Stimulated activated memory B cell treated with anti-CD40 and anti-IgM and Interleukin-4, amounts not matched to agents 10 μg/mL and 1 μg/mL and 100 μg/mL, for 72 hours (primary cell): Measurements from ENCODE around the gene DENND1B.

Source experiments
- ATAC-seq: fragments of 150-1000 bp; cut with Tn5 transposase; 2 replicates; pipeline ENCODE4 v1.10.0; 2021
- H3K27ac Mint-ChIP-seq: one replicate; pipeline ENCODE4 v1.8.0; 2022; ENCODE audit warnings: mild to moderate bottlenecking, mixed read lengths
- H3K27me3 Mint-ChIP-seq: one replicate; pipeline ENCODE4 v1.8.0; 2022; ENCODE audit warnings: mixed read lengths
- H3K36me3 Mint-ChIP-seq: one replicate; pipeline ENCODE4 v1.8.0; 2022; ENCODE audit warnings: mixed read lengths
- H3K4me1 Mint-ChIP-seq: one replicate; pipeline ENCODE4 v1.8.0; 2022; ENCODE audit warnings: mixed read lengths
- H3K4me3 Mint-ChIP-seq: one replicate; pipeline ENCODE4 v1.8.0; 2022; ENCODE audit warnings: mild to moderate bottlenecking, moderate library complexity, mixed read lengths
- H3K9me3 Mint-ChIP-seq: one replicate; pipeline ENCODE4 v1.8.0; 2022; ENCODE audit warnings: mixed read lengths

Gene DENND1B

DNA sequence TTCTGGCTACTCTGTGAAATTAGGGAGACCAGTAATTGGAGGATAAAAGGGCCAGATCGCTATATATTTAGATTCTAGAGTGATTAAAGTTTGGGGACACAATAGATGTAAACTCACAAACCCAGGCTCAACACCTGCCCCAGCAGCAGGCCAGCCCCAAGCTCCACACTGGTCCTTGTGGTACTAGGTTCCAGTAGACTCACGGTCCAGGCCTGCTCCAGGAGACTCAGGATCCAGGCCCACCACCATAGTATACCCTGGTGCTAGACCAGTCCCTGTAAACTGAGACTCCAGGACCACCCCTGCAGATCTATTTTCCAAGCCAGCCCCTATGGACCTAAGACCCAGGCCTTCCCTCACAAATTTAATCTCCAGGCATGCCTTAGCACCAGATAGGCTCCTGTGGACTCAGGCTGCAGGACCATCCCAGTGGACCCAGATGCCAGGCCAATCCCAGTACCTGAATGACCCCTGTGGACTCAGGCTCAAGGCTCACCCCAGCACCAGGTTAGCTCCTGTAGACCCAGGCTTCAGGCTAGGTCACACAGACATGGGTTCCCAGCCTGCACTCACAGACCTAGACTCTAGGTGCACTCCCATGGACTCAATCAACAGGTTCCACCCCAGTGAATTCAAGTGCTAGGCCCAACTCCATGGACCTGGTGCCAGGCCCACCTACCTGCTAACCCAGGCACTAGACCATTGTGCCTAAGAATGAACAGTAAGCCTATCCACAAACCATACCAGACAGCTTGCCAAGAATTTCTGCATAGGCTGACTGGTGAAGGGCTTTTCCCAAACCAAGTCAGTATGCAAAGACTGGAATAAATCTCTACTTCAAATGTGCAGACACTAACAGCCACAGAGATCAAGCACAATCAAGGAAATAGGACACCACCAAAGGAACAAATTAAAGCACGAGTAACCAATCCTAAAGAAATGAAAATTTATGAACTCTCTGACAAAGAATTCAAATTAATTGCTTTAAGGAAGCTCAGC is 13.8 kb upstream of the DENND1B start:
- Mint-ChIP-seq H3K27ac (no peak overlapping the region), H3K27me3 (no peaks in the 10 kb centered on the region), H3K9me3 (no peaks in the 10 kb centered on the region), H3K4me3 (no peak overlapping the region), H3K4me1 (no peaks in the 10 kb centered on the region), H3K36me3 (no peaks in the 10 kb centered on the region)
- peak; percentile 31 for ATAC-seq

DNA sequence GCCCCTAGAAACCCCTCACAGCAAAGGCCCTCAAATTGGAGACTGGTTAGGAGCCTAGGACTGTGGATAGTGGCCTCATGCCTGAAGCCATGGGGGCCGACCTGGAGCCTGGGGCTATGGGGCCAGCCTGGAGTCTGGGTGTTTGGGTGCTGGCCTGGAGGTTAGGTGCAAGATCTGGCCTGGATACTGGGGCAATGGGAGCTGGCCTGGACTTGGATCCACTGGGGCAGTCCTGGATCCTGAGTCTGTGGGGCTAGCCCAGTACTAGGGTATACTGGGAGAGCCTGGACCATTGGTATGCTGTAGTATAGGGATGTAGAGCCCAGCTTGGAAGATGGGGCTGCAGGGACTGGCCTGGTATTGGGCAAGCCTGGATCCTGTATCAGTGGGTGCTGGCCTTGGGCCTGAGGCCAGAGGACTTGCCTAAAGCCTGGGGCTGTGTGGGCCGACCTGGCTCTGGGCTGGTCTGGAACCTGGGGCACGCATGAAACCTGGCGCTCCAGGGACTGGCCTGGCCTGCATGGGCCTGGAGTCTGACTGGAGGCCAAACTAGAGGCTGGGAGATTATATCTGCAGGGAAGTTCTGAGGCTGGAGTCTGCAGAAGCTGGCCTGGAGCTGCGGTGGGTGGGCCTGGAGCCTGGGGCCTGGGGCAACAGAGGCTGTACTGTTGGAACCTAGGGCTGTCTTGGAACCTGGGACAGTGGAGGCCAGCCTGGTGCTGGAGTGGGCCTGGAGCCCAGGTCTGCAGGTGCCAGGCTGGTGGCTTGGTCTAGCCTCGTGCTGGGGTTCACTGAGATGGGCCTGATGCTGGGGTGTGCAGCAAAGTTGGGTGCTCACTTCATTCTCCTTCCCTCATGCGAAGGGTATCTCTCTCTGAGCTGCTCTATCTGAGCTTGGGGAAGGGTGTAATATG is 12.6 kb upstream of the DENND1B start:
- Mint-ChIP-seq H3K27ac (no peak overlapping the region), H3K4me3 (no peak overlapping the region), H3K9me3 (no peaks in the 10 kb centered on the region), H3K4me1 (peaks cover 4% of the 10 kb centered on the region), H3K27me3 (no peaks in the 10 kb centered on the region), H3K36me3 (no peaks in the 10 kb centered on the region)
- peak; percentile 48 for ATAC-seq

DNA sequence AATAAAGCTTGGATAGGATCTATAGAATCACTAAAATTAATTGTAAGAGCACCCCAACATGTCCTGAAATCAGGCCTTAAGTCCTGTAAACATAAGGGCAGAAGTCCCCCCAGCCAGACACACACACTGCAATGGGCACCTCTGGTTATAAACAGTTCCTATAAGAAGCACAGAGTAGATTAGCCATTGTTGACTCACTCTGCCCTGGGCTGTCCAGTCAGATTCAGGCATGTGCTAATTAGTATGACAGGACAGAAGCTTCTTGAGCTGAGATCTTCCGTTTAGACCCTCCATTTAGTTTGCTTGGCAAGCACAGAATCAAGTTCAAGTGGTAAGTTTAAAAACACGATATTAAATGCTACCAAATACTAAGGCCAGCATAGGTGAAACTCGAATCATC is 11.8 kb upstream of the DENND1B start:
- Mint-ChIP-seq H3K27ac (no peak overlapping the region), H3K27me3 (no peaks in the 10 kb centered on the region), H3K4me3 (no peak overlapping the region), H3K36me3 (no peaks in the 10 kb centered on the region), H3K9me3 (no peaks in the 10 kb centered on the region), H3K4me1 (peaks cover 12% of the 10 kb centered on the region)
- ATAC-seq: no peak

DNA sequence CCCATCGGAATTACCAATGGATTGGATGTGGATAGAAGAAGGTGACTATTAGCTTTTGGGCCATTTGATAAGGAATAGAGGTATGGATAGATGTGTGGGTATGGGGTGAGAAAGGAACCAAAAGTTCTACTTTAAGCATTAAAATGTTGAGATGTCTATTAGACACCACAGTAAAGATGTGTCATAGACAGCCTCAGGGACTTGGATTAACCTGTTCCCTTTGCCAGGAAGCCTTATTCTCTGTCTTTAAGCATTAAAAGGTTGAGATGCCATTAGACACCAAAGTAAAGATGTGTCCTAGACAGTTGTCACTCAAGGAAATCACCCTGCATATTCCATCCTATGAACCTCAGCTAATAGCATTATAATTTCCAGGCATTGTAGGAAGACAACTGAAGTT is 11.0 kb upstream of the DENND1B start:
- no peak overlapping the region for H3K27ac Mint-ChIP-seq
- no peaks in the 10 kb centered on the region for H3K36me3 Mint-ChIP-seq
- no peaks in the 10 kb centered on the region for H3K27me3 Mint-ChIP-seq
- no peak for ATAC-seq
- peaks cover 12% of the 10 kb centered on the region for H3K4me1 Mint-ChIP-seq
- H3K9me3 Mint-ChIP-seq: no peaks in the 10 kb centered on the region
- H3K4me3 Mint-ChIP-seq: no peak overlapping the region

DNA sequence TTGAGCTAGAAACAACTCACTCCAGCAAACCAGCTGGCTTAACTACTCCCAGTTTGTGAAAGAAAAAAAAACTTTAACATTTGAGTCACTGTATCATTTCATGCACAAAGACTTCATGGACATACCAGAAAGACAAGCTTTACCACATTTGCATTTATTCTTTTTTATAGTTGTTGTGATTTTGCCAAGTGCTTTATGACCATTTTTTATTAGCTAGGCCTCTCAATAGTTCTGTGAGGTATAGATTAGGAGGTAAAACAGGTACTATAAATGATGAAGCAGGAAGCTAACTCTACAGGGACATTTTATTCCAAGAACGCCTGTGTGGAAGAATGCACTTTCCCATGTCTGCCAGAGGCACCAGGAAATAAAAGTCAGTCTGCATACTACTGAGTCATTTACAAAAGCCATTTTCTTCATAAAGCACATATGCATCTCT is 8.2 kb upstream of the DENND1B start:
- Mint-ChIP-seq H3K27ac (peak overlapping the region; percentile 73), H3K9me3 (no peaks in the 10 kb centered on the region), H3K27me3 (no peaks in the 10 kb centered on the region), H3K4me3 (no peak overlapping the region), H3K36me3 (no peaks in the 10 kb centered on the region), H3K4me1 (peaks cover 22% of the 10 kb centered on the region)
- no peak for ATAC-seq

DNA sequence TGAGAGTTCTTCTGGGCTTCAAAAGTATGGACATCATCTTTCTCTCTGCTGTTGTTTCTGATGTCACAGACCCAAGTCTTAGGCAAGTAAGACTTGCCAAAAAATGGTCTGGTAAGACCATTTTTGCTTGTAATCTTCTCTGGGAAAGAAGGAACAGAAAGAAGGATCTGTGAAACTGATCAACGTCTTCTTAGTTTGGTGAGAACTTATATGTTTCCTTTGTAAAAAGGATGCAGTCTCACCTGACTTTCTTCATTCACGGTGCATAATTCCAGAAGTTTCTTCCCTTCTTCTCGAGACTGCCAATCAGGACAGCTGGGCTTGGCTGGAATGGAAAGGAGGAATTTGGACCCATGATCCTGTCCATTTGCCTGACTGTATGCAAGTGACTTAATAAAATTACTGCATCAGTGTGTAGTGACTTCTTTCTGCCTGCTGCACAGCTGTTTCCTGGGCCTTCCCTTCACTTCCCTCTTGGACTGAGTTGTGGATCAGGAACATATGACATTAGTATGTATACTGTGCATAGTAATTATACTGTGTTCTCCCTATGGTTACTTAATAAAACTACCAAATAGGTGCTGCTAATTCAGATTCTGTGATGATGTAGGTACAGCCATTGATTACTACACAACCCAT is 7.6 kb upstream of the DENND1B start:
- H3K27ac Mint-ChIP-seq: peak overlapping the region; percentile 73
- no peaks in the 10 kb centered on the region for H3K9me3 Mint-ChIP-seq
- H3K27me3 Mint-ChIP-seq: no peaks in the 10 kb centered on the region
- H3K36me3 Mint-ChIP-seq: no peaks in the 10 kb centered on the region
- no peak overlapping the region for H3K4me3 Mint-ChIP-seq
- ATAC-seq: no peak
- peaks cover 29% of the 10 kb centered on the region for H3K4me1 Mint-ChIP-seq

DNA sequence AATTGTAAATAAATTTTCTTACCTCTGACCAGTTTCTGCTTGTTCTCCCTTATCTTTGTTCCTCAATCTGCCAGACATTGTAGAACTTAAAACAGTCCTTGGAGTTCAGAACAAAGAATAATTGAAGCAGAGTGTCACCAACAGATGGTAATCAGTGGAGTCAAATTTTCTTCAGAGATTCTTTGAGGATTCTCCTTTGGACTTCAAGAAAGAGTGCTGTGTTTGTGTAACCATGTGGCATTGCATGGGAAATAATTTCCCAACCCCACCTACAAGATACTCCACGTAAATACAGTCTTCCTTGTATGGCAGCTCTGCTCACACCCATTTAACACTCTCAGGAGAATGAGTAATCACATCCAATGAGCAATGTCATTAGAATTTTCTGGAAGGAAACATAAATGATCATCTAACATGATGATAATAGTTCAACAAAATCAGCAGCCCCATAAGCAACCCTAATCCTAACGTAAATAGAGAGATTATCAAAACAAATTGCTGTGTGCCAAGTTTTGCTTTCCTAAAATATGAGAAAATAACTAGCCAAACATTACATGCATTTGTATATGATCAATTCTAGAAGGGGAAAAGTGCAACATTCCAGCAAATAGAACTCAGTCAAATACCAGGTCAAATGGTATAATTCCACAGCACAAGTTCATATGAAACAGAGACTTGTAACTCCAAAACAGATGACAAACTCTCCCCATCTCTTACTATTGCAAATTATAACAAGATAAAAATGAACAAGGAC is 6.9 kb upstream of the DENND1B start:
- H3K4me3 Mint-ChIP-seq: no peak overlapping the region
- no peaks in the 10 kb centered on the region for H3K36me3 Mint-ChIP-seq
- H3K9me3 Mint-ChIP-seq: no peaks in the 10 kb centered on the region

DNA sequence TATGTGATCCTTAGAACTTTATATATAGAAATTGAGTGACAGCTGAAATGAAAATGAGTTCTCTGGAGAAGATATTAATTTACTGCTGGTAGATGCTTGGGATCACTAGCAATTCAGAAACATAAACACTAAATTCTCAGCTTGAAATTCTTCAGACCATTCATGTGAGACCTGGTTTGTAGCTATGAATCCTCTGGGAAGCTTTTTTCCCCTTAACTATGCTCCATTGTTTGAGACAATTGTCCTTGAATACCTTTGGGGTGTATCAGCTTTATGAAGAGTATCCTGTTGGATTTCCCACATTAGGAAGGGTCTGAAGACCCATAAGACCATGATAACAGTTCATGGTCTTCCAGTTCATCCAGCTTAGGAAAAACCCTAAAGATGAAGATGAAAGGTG is 4.6 kb upstream of the DENND1B start:
- Mint-ChIP-seq H3K27me3 (no peaks in the 10 kb centered on the region), H3K27ac (no peak overlapping the region), H3K4me3 (no peak overlapping the region), H3K4me1 (peaks cover 44% of the 10 kb centered on the region), H3K9me3 (no peaks in the 10 kb centered on the region), H3K36me3 (no peaks in the 10 kb centered on the region)
- ATAC-seq: no peak

More for the DNA sequence above, 6.9 kb upstream of the DENND1B start:
- ATAC-seq: no peak
- peak overlapping the region; percentile 73 for H3K27ac Mint-ChIP-seq
- H3K4me1 Mint-ChIP-seq: peaks cover 30% of the 10 kb centered on the region
- H3K27me3 Mint-ChIP-seq: no peaks in the 10 kb centered on the region

DNA sequence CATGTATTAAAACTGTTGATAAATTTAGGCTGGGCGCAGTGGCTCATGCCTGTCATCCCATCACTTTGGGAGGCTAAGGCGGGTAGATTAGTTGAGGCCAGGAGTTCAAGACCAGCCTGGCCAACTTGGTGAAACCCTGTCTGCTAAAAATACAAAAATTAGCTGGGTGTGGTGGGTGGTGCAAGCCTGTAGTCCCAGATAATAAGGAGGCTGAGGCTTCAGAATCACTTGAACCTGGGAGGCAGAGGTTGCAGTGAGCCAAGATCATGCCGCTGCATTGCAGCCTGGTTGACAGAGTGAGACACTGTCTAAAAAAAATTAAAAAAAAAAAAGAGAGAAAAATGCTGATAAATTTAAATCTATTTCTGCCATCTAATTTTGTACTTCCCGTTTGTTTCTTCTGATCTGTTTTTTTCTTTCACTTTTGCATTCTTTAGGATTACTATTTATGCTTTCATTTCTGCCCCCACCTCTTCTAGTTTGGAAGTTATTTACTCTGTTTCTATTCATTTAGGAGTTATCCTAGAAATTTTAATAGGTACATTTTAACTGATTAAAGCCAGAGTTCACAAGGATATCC is 3.2 kb upstream of the DENND1B start:
- peak overlapping the region; percentile 47 for H3K4me3 Mint-ChIP-seq
- H3K36me3 Mint-ChIP-seq: no peaks in the 10 kb centered on the region
- no peaks in the 10 kb centered on the region for H3K27me3 Mint-ChIP-seq
- H3K27ac Mint-ChIP-seq: peak overlapping the region; percentile 98
- no peaks in the 10 kb centered on the region for H3K9me3 Mint-ChIP-seq
- H3K4me1 Mint-ChIP-seq: peaks cover 56% of the 10 kb centered on the region
- ATAC-seq: no peak

DNA sequence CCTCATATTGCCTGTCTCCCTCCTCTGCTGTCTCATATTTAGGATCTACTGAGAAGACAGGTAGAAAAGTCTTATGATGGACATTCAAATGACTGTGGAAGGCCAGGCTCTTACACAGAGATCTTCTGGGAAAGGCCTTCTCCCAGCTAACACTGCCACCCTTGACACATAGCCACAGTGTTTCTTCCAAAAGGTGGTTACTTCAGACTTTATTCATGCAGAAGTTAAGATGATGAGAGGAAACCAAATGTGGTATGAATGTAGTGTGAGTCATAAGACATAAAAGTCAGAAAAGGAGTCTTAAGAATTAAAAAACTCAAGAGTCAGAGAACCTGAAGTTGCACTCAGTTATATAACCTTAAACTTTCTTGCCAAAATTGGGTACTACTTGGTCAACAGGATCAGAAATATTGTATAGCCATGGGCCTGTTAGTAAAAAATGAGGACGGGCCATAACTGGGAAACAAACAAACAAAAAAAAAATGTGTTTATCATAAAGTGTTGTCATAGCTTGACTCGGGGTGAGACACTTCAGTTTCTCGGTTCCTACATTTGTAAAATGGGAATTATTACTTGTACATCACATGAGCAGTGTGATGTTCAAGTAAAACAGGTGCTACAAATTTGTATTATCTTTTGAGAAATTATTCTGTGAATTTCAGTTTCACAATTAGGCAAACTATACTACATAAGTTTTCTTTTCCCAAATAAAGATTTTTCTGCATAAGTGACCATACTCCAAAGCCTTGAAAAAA is 1.2 kb upstream of the DENND1B start:
- Mint-ChIP-seq H3K27ac (peak overlapping the region; percentile 98), H3K9me3 (no peaks in the 10 kb centered on the region), H3K36me3 (peaks cover 10% of the 10 kb centered on the region), H3K4me1 (peaks cover 60% of the 10 kb centered on the region), H3K27me3 (no peaks in the 10 kb centered on the region), H3K4me3 (peak overlapping the region; percentile 31)
- ATAC-seq: peak; percentile 61

DNA sequence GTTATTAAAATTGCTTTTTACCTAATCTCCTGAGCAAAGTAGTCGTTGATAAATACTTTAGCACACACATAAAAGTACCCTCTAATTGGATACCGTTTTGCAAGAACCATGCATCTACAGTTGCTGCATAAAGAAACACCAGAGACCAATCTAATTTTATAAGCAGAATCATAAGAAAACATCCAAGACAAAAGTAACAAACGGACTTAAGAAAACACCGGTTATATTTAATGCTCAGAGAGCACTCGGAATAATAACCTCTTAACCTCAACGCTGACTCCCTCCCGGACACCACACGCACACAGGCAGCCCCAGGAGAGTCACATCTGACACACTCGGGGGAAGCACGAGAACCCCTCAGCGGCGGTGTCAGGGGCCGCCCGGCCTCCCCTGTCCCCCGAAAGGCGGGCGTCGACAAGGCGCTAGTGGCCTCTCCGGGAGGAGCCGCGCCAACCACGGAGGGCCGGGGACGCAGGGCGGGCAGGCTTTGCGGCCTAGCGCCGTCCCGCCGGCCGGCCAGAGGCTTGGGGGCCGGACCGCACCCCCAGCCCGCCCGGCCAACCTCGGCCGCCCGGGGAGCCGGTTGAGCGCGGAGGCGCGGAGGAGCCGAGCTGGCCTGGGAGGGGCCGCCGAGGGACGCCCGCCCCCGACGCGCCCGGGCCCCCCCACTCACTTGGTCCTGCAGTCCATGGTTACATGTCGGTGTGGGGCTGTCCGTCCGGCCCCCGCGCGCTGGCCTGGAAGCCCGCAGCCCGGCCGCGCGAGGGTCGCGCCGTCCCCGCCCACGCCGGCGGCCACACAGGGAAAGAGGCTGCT is 606 bp downstream of the DENND1B start:
- Mint-ChIP-seq H3K27ac (peak overlapping the region; percentile 98), H3K4me3 (peak overlapping the region; percentile 89), H3K27me3 (no peaks in the 10 kb centered on the region), H3K36me3 (peaks cover 12% of the 10 kb centered on the region), H3K4me1 (peaks cover 66% of the 10 kb centered on the region), H3K9me3 (no peaks in the 10 kb centered on the region)
- peak; percentile 76 for ATAC-seq

DNA sequence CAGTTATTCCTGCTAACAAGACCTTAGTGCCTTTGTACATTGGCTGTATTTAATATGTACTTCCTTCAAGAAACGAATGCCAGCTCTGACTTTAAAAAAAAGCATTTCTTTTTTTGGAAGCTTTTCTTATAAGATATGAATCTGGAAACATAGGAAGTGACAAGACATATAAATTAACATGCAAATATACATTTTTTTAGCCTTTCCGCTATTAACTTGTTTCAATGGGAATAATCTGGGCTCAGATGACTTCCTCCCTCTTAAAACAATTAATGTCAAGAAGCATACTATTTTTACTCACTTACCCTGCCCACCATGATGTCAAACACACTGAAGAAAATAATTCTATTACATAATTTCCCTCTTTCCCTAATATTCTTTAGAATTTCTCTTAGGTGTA is 1.4 kb downstream of the DENND1B start:
- H3K27ac Mint-ChIP-seq: peak overlapping the region; percentile 98
- peak overlapping the region; percentile 89 for H3K4me3 Mint-ChIP-seq
- peaks cover 12% of the 10 kb centered on the region for H3K36me3 Mint-ChIP-seq

More for the DNA sequence above, 1.4 kb downstream of the DENND1B start:
- Mint-ChIP-seq H3K4me1 (peaks cover 60% of the 10 kb centered on the region), H3K27me3 (no peaks in the 10 kb centered on the region), H3K9me3 (no peaks in the 10 kb centered on the region)
- no peak for ATAC-seq
